ENCODE measurements around the gene SPC25.
"Not testable (repeated sequence)": the region's sequence is repeated elsewhere in the genome, so short reads cannot be mapped to it uniquely, and the experiment has no call there.

SPC25 gene

DNA sequence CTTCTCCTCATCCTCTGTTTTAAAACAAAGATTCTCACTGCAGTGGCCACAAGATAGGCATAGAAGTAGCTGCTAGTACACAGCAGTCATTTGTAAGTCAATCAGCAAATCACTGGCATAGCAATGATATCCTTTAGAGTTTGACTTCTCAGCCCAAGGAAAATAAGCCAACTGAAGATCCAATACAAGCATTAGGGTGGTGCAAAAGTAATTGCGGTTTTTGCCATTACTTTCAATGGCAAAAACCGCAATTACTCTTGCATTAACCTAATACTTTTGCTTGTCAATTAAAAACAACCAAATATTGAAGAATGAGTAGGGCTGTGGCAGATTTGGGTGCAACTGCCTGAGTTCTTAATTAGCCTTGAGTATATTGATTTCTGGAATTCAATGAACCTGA lies 13.7 kb upstream of the SPC25 start:
- no peak for DNase-seq (ENCODE audit: low read depth in 2 of 2)

DNA sequence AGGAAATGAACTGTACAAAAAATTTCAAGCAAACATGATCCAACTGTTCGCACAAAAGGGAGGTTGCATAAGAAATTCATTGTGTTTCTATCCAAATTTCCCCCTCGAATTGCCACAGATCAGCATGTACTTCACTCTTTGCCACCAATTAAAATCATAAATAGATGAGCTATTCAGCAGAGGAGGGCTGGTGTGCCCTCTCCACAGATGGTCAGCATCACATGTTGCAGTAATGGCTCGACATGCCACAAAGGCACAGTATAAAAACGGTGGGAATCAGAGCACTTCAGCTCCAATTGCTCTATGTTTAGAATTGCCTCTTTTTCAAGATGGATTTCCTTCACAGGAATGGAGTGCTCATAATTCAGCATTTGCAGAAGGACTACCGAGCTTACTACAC lies 10.8 kb upstream of the SPC25 start, which contains the start of gene G6PC2:
Gene G6PC2, plus strand, starts transcription at position 289 of the 400 bp plus-strand sequence. Its CDS starts 41 bp downstream, at position 330.
- DNase-seq (ENCODE audit: low read depth in 2 of 2), result no peak

DNA sequence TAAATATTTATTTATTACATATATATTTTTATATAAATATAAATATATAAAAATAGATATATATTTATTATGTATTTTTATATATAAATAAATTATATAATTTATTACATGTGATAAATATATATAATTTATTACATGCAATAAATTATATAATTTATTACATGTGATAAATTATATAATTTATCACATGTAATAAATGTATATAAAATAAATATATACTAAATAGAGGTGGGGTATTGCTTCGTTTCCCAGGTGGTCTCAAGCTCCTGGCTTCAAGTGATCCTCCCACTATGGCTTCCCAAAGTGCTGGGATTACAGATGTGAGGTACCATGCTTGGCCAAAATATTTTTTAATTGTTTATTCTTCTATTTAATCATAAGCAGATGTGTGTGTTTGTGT lies 7.2 kb upstream of the SPC25 start:
- no peak for DNase-seq (ENCODE audit: low read depth in 2 of 2)

DNA sequence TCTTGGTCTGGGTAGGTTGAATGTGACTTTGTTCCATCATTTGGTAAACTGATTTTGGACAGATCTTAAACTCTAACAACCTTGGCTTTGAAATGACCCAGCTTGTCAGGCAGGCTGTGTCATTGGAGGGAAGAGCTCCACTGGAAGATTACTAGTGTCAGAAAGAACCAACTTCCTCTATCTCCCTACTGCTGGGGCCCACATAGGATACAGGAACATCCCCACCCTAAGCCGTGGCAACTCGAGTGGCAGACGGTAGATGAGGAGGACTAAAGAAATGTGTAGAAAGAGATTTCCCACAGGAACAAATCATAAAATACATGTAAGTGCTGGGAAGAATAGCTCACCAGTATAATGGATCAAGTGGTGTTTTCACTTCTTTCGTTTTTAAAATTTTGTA lies 6.6 kb upstream of the SPC25 start:
- DNase-seq (ENCODE audit: low read depth in 2 of 2), result no peak

DNA sequence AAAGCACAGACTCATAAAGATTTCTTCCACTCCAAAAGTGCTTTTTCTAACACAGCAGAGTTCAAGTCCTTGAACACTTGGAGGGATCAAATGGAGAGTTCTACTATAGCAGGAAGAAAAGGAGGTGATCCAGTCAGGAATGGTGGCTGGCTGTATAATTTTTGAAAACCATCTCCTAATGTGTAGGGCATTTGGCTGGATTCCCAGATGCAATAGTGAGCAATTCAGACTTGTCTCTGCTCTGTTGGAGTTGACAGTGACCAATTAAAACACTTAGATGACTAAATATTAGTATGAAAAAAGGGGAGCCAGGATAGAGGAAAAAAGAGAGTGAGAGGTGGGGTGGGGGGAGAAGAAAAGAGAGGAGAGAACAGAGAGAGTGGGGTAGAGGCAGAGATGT lies 5.5 kb upstream of the SPC25 start:
- DNase-seq (ENCODE audit: low read depth in 2 of 2), result no peak

DNA sequence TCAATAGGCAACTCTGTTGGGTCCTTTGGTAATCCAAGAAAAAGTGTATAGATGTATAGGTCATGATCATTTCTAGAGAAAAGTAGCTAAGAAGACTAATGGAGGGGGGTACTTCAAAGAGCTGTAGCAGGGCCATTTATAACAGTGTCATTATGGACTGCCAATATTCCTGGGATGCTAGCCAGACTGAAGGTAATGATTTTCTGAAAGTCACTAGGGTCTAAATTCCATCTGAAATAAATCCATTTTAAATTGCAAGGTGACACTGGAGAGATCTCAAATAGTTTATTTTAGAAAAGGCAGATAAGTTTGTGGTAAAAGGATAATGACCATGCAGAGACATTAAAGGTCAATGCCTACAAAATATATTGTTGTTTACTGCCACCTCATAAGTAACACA lies 4.5 kb upstream of the SPC25 start:
- DNase-seq (ENCODE audit: low read depth in 2 of 2), result no peak

DNA sequence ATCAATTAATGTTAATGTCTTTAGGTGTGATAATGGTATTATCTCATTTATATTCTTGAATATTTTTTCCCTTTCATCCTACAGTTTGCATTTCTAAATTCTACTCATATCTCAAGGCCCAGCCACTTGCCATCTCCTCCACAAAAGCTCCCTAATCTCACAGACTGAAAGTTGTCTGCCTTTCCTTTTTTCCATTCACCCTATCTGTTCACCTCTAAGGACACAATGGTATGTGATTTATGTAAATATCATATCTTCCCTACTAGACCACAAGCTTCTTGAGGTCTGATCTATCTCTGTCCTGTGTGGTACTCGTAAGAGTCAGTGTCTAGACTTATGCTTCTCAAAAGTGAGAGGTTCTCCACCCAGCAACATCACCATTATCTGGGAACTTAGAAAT lies 3.9 kb upstream of the SPC25 start:
- no peak for DNase-seq (ENCODE audit: low read depth in 2 of 2)

DNA sequence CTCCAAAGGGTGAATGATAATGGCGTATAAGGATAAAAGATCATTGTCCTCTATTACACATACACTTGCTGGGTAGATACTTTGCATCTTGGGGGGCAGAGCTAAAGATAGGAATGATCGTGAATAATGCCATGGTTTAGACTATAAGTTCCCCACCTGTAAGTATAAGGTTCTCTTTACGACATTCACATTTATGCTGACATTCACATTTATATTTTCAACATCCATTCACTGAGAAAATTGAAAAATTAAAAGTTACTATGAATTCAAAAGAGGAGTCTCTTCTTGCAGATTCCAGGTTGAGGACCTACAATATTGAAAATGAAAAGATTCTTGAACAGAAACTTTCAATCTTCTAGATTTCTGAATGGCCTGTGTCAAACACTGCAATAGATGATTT lies 2.1 kb upstream of the SPC25 start:
- no peak for DNase-seq (ENCODE audit: low read depth in 2 of 2)

DNA sequence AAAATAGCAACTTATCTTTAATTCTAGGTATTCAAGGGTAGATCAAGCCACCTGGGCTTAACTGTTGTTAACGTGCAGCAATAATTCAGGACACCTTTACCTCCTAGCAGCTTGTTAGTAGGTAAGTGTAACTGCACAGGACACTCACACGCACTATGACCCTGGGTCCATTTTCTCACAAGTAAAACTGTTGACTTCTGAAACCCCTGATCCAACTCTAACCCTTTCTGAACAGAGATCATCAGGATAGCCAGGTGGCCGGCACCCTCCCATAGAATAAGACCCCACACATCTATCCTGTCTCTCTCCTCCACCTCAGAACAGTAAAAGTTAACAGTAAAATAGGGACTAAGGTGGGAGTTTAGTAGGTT lies 610 bp downstream of the SPC25 start:
- no peak for DNase-seq (ENCODE audit: low read depth in 2 of 2)

DNA sequence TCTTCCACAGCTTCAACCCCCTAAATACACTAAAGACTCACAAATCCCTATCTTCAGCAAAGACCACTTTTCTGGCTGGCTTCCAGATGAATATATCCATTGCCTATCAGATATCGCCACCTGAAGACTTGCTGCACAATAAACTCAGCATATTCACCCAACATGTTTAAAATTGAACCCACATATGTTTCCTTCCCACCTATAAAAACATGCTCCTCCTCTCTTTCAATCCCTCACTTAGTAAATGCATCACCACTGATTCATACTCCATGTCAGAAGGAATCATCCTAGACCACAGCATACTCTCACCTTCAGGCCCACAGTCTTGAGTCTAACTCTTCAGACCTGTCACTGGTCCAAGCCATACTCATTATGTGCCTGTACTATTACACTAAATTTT lies 5.3 kb downstream of the SPC25 start:
- no peak for DNase-seq (ENCODE audit: low read depth in 2 of 2)

DNA sequence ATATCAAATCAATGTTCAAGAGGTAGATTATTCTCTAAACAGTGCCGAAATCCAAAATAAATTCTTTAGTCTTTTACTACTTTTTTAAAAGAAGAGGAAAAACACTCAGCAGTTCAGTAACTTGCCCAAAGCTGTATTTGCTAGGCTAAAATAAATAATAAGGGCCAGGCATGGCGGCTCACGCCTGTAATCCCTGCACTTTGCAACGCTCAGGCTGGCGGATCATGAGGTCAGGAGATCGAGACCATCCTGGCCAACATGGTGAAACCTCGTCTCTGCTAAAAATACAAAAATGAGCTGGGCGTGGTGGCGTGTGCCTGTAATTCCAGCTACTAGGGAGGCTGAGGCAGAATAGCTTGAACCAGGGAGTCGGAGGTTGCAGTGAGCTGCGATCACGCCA lies 8.1 kb downstream of the SPC25 start:
- not testable (repeated sequence) for DNase-seq (ENCODE audit: low read depth in 2 of 2)

DNA sequence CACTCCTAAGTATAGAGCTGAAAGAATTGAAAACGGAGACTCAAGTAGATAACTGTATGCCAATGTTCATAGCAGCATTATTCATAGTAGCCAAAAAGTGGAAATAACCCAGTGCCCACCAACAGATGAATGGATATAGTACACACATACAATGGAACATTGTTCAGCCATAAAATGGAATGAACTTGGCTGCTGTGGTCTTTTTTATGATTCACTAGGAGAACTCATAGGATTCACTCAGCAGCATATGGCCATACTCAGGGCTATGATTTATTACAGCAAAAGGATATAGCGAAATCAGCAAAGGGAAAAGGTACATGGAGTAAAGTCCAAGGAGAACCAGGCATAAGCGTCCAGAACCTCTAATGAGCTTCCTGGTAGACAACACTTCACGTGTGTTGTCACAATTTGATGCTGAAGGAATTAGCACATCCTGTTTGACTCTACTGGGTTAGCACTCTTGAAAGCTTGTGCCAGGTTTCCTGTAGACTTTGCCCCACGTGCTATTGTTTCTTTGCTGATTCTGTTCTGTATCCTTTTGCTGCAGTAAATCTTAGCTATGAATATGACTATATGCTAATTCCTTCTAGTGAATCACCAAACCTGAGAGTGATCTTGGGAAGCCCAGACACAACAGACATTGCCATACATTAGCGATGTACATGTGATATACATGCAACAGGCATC lies 15.7 kb downstream of the SPC25 start:
- no peak for DNase-seq (ENCODE audit: low read depth in 2 of 2)

DNA sequence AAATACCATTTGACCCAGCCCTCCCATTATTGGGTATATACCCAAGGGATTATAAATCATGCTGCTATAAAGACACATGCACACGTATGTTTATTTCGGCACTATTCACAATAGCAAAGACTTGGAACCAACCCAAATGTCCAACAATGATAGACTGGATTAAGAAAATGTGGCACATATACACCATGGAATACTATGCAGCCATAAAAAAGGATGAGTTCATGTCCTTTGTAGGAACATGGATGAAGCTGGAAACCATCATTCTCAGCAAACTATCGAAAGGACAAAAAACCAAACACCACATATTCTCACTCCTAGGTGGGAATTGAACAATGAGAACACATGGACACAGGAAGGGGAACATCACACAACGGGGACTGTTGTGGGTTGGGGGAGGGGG lies 19.4 kb downstream of the SPC25 start:
- DNase-seq (ENCODE audit: low read depth in 2 of 2), result not testable (repeated sequence)

DNA sequence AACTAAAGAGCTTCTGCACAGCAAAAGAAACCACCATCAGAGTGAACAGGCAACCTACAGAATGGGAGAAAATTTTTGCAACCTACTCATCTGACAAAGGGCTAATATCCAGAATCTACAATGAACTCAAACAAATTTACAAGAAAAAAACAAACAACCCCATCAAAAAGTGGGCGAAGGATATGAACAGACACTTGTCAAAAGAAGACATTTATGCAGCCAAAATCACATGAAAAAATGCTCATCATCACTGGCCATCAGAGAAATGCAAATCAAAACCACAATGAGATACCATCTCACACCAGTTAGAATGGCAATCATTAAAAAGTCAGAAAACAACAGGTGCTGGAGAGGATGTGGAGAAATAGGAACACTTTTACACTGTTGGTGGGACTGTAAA lies 19.9 kb downstream of the SPC25 start:
- not testable (repeated sequence) for DNase-seq (ENCODE audit: low read depth in 2 of 2)

DNA sequence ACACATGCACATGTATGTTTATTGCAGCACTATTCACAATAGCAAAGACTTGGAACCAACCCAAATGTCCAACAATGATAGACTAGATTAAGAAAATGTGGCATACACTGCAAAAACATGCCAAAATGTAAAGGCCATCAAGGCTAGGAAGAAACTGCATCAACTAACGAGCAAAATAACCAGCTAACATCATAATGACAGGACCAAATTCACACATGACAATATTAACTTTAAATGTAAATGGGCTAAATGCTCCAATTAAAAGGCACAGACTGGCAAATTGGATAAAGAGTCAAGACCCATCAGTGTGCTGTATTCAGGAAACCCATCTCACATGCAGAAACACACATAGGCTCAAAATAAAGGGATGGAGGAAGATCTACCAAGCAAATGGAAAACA lies 23.1 kb downstream of the SPC25 start:
- DNase-seq (ENCODE audit: low read depth in 2 of 2), result not testable (repeated sequence)

DNA sequence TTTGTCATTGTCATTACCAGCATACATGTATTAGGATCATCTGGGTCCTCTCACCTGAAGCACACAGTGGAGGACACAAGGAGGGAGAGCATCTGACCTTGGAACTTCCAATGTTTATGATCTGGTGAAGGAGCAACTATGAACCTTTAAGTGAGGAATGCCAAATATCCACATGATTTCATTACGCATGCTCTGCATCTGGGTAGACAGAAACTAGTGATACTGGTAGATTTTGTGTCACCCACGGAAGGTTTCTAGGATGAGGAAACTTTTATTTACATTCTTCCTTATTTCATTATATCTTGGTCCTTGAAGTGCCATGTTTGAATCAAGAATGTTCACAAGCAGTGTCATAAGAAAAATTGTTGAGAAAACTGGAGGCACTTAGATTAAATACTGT lies 32.1 kb downstream of the SPC25 start:
- DNase-seq (ENCODE audit: low read depth in 2 of 2), result no peak

DNA sequence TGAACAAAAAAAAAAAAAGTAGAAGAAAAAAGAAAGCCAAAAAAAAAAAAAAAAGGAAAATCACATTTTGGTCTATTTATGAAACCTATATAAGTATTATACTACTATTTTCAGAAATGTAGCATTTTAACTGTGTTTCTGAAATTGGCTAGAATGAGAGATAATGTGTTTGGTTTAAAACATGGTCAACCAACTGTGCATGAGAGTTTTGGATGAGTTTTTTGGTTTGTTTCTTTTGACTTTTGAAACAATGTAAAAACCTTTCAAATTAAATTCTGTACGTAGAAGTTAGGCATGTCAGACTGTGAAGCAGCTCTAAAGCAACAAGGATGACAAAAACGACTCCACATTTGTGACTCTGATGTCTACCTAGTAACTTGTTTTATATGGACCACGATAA lies 34.6 kb downstream of the SPC25 start:
- DNase-seq (ENCODE audit: low read depth in 2 of 2), result no peak

DNA sequence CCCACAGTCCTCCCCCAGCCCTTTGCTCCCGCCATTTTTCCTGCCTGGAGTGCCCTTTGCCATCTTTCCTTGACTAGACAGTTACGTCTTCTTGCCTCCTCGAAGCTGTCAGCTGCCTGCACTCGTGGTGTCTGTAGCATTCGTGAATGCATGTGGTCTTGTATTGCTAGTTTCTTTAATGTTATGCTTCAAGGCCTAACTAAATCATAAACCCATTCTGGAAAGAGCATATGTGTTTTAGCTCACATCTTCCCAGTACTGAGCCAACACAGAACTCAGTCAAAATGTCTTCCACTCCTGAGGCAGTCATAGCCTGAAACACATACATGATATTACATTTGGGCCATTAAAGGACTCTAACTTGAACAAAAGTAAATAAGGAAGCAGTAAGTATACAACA lies 35.6 kb downstream of the SPC25 start:
- no peak for DNase-seq (ENCODE audit: low read depth in 2 of 2)

DNA sequence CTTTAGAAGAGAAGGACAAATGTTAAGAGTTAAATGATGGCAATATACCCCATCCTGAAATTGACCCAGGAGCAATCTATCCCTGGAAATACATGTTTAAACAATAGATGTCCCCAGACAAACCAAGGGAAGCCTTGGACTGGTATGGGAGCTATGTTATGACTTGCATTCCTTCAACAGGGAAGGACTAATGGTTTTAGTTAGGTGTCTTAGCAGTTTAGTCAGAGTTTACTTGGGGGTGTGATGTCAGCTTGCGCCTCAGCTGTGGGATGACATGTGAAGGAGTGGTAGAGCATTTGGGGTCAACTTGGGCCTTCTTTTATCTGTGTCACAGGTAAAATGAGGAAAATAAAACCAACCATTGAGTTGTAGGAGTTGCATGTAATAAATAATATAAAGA lies 36.8 kb downstream of the SPC25 start:
- no peak for DNase-seq (ENCODE audit: low read depth in 2 of 2)

DNA sequence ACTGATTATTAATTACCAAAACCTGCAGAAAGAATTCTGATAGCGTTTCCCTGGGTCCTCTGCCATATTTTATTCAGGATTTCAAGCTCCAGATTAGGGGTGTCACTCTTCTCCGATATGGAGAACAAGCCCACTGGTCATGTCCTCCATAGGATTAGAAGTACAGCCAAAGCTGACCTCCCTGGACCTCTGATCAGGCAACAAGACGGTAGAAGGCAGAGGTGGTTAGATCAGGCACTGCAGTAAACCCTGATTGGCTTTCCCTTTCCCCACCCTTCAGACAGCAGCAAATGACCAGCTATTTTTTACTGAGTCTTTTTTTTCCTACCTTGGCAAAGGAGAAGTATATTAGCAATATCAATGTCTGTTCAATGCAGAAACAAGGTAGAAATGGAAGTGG lies 37.7 kb downstream of the SPC25 start:
- DNase-seq (ENCODE audit: low read depth in 2 of 2), result no peak

DNA sequence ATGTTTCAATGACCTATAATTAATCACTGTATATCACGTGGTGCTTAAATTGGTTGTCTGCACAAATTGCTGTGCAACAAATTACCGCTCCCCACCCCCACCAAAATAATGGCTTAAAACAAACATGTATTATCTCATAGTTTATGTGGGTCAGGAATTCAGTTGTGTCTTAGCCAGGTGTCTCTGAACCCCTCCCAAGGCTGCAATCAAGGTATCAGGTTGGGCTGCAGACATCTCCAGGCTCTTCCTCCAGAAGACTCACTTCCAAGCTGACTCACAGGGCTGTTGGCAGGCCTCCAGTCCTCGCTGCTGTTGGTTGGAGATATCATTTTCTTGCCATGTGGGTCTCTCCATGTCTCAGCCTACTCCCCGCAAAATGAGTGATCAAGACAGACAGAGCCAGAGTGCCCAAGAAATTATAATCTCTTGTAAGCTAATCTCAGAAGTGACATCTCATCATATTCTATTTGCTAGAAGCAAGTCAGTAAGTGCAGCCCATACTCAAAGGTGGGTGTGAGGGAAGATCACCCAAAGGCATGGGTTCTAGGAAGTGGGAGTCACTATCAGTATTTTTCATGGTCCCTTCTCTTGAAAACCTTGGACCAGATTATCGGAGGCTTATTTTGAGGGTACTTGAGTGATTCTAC lies 38.4 kb downstream of the SPC25 start:
- DNase-seq (ENCODE audit: low read depth in 2 of 2), result no peak

DNA sequence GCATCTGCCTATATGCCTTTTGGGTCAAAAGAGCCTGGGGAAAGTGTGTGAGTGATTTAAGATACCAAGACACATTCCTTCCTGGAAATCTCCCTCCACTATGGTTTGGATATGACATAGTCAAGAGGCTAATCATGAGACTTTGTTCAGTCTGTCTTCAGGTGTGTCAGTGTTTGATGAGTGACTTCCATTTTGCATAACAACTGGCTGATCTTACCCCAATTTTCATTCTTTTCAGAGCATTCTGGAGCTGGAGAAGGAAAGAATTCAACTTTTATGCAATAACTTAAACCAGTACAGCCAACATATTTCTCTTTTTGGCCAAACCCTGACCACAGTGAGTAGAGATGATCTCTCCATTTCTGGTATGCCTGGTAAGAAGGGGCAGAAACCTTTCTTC lies 39.4 kb downstream of the SPC25 start:
- DNase-seq (ENCODE audit: low read depth in 2 of 2), result no peak

DNA sequence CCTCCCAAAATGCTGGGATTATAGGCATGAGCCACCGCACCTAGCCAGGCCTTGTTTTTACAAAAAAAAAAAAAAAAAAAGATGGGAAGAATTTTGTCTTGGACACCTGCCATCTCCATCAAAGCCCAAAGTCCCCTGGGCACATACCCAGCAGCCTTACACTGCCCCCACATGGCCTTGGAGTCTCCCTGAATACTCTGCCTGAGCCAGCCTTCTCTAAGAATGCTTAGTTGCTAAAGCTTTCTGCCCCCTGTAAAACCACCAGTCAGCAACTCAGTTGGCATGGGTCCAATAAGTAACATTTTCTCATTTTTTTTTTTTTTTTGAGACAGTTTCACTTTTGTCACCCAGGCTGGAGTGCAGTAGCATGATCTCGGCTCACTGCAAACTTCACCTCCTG lies 40.6 kb downstream of the SPC25 start:
- DNase-seq (ENCODE audit: low read depth in 2 of 2), result no peak

DNA sequence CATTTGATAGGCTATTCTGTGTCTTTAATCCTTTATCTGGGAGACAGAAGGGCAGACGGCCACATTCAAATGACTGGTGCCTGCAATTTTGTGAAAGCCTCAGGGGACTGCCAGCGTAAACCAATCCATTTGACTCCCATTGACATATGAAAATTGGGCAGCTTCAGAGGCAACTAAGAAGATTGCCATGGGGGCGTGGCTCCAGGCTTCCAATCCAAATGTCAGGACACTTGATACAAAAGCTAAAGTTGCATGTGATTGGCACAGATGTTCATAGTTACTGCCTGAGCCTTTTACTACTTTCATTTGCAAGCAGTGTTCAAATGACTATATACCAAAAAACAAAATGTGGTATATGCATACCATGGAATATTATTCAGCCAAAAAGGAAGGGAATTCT lies 42.0 kb downstream of the SPC25 start:
- no peak for DNase-seq (ENCODE audit: low read depth in 2 of 2)
